ENCODE data around the gene PER2. TPM values are rescaled to one million over a fixed set of nuclear protein-coding genes. Genes with fewer than 3 reads are reported as not detected.

PER2 gene
- total RNA-seq, 4 donors from 2014 or later, result 15.9 to 82.3 (median 18.1) TPM

DNA sequence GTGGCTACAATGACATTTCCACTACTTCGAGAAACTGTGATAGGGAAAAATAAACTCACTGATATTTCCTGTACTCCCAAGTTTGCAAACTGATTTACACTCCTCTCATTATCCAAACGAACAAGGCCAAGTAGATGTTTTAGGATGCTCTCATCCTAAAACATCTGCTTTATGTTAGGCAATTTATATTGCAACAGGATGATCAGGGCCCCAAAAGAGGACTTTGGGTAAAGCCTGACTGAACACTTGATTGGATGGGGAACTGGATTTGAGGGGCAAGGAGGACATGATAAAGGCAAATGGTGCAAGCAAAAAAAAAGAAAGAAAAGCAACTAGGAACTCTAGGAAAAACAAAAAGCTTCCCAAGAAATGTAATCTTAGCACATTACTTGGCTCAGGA, 46.4 kb downstream of the PER2 start:
- 65 to 69% methylated on average over 2 of the region's 2 CpGs for whole genome bisulfite sequencing, 2 donors
- TF ChIP-seq, protein P1, sequence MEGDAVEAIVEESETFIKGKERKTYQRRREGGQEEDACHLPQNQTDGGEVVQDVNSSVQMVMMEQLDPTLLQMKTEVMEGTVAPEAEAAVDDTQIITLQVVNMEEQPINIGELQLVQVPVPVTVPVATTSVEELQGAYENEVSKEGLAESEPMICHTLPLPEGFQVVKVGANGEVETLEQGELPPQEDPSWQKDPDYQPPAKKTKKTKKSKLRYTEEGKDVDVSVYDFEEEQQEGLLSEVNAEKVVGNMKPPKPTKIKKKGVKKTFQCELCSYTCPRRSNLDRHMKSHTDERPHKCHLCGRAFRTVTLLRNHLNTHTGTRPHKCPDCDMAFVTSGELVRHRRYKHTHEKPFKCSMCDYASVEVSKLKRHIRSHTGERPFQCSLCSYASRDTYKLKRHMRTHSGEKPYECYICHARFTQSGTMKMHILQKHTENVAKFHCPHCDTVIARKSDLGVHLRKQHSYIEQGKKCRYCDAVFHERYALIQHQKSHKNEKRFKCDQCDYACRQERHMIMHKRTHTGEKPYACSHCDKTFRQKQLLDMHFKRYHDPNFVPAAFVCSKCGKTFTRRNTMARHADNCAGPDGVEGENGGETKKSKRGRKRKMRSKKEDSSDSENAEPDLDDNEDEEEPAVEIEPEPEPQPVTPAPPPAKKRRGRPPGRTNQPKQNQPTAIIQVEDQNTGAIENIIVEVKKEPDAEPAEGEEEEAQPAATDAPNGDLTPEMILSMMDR (IDR thresholded peaks at IDR 0.05), result no peak
- DNase-seq (ENCODE audit: low spot score in 2 of 2), result no peak
- intact Hi-C loops (cut with DNase I; ENCODE audit: low total_unique reads), result loop anchor here (10.0 kb wide), 1 partner anchor 367 kb away; no protein-coding TSS in a partner anchor
- no peak overlapping the region for H3K4me3 ChIP-seq (ENCODE audit: low read depth, poor library complexity, severe bottlenecking)

DNA sequence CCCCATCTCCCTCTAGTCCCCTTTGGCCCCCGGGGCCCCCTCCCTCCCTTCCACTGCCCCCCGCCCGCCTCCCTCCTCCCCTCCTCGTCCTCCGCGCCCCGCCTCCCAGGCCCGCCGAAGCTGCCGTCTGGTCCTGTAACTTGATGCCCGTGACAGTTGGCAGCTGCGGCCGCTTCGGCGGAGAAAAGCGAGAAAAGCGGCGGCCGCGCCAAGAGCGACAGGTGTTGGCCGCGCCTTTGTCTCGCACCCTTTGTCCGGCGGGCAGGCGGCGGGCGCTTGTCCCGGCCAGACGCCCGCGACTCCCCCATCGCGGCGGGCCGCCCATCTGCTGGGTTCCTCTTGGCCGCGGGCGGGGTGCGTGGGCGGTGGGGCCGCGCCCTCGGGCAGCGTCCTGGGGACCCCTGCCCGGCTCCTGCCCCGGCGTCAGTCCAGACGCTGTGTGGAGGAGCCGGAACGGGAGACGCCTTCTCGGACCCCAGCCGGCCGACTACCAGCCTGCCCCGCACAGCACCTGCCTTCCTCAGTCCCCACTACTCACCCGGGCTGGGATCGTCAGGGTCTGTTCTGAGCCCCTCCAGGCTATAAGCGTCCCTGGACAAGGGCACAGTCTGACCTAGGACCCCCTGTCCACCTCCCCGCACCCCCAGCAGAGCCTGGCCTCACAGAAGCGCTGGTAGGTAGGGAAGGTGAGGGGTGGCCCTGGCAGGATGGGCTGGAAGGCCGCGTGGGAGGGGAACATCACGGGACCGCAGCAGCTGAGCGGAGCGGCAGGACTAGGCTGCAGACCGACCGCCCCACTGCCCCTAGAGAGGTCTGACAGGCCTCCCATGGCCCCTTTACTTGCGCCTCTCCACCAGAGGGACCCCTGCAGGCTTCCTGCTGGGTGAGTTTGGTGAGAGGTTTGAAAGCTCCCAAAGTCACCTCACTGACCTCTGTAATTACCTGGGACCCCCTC, 47.4 kb downstream of the PER2 start:
- intact Hi-C loops (cut with DNase I; ENCODE audit: low total_unique reads), result loop anchor here (10.0 kb wide), 1 partner anchor 366 kb away; no protein-coding TSS in a partner anchor

DNA sequence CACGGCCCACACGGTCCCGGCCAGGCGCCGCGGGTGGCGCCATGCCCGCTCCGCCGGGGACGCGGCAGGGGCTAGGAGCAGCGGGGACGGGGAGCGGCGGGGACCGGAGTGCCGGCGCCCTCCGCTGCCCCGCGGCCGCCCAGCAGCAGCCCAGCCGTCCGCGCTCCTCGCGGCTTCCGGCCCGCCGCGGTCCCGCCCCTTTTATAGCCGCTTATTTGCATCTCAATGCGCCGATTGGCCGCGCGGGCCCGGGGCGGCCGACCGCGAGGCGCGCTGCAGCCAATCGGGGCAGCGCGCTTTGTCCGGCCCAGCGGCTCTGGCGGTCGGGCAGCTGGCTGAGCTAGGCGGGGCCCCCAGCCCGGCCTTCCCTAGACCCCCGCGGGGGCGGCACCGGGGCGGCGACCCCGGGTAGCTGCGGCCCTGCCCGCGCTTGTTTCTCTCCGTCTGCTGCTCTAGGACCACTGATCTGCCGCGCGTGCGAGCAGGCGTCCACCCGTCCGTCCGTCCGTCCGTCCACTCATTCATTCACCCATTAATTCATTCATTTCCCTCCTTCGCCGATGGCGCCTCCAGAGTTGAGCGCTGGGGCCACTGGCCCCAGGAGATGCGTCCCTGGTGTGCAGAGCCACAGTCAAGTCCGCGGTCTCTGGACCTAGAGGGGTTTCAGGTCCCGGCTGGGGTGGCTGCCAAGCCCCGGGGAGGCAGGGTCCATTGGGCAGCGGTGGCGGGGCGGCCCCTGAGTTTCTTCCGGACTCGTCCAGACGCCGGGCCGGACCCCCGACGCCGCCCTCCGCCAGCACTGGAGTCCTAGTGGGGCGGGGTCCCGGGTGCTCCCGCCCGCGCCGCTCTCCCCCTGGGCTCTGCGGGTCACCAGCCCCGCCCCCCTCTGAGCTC, 48.3 kb downstream of the PER2 start, which contains the start of gene HES6:
HES6 (minus strand) TSS at position 176 of the 894 bp plus-strand sequence; CDS start at position 43, 133 bp downstream.
- 1% methylated on average over 53 to 78 of the region's 105 CpGs for WGBS, 2 donors
- H3K4me3 ChIP-seq (ENCODE audit: low read depth, poor library complexity, severe bottlenecking), result peak within 1 kb of the TSS; percentile 50
- intact Hi-C loops (cut with DNase I; ENCODE audit: low total_unique reads), result loop anchor here (10.0 kb wide), 1 partner anchor 365 kb away; no protein-coding TSS in a partner anchor
- TF ChIP-seq, protein P1 (IDR thresholded peaks at IDR 0.05), result no peak
- TF ChIP-seq POLR2A (IDR thresholded peaks at IDR 0.05), result no peak
- DNase-seq (ENCODE audit: low spot score in 2 of 2), result peak; percentile 80 to 96

More for the DNA sequence above, 47.4 kb downstream of the PER2 start:
- no peak overlapping the region for H3K4me3 ChIP-seq (ENCODE audit: low read depth, poor library complexity, severe bottlenecking)
- DNase-seq (ENCODE audit: low spot score in 2 of 2), result no peak
- WGBS, 2 donors, result 22 to 47% methylated on average over 21 to 37 of the region's 71 CpGs
- no peak for TF ChIP-seq POLR2A (IDR thresholded peaks at IDR 0.05)
- TF ChIP-seq, protein P1 (IDR thresholded peaks at IDR 0.05), result no peak

DNA sequence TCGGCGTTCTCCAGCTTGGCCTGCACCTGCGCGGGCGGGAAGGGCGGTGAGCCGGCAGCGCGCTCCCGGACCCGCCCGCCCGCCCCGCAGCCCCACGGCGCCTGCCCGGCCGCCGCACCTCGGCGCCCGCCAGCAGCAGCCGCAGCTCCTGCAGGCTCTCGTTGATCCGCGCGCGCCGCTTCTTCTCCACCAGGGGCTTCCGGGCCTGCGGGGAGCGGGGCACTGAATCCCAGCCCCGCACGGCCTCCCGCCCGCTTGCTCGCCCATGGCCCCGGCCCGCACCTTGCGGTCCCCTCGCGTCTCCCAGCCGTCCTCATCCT, 48.9 kb downstream of the PER2 start:
- TF ChIP-seq, protein P1 (IDR thresholded peaks at IDR 0.05), result no peak
- TF ChIP-seq POLR2A (IDR thresholded peaks at IDR 0.05), result no peak
- WGBS, 2 donors, result 1% methylated on average over 42 of the region's 43 CpGs; no CpG with 5 or more reads in 1 of the 2 donors
- intact Hi-C loops (cut with DNase I; ENCODE audit: low total_unique reads), result no loop called here

DNA sequence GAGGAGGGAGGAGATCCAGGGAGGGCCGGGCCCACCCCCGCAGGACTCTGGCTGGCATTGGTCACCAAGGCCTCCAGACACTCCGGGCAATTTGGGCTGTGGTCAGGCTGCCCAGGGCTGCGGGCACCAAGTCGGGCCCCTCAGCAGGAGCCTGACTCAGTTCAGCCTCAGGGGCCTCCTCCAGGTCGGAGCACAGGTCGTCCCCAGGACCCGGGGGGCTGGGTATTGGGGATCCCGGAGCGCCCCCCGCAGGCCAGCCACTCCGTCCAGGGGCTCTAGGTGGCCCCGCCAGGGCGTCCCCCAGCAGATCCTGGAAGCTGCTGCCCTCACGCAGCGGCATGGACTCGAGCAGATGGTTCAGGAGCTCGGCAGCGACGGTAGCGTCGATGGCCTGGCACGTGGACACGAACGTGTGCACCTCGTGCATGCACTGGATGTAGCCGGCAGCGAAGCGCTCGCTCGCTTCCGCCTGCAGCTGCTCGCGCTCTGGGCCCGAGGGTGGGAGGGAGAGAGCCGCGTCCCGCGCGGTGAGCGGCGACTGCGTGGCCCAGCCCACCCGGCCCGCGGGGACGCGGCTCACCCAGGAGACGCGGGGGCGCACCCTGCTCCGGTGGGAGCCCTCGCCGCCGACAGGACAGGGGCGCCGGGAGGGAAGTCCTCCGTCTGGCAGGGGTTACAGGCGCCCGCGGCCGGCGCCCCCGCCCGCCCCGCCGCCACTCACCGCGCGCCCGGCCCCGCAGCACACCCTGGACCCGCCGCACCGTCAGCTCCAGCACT, 49.5 kb downstream of the PER2 start:
- no peak overlapping the region for H3K4me3 ChIP-seq (ENCODE audit: low read depth, poor library complexity, severe bottlenecking)
- TF ChIP-seq POLR2A (IDR thresholded peaks at IDR 0.05), result no peak
- TF ChIP-seq, protein P1 (IDR thresholded peaks at IDR 0.05), result no peak
- no peak for DNase-seq (ENCODE audit: low spot score in 2 of 2)
- WGBS, 2 donors, result 10 to 18% methylated on average over 33 to 38 of the region's 75 CpGs
- intact Hi-C loops (cut with DNase I; ENCODE audit: low total_unique reads), result no loop called here

More for the DNA sequence above, 48.9 kb downstream of the PER2 start:
- peak overlapping the region; percentile 50 for H3K4me3 ChIP-seq (ENCODE audit: low read depth, poor library complexity, severe bottlenecking)
- DNase-seq (ENCODE audit: low spot score in 2 of 2), result no peak
